HepG2 (cell line): ENCODE data around the gene DOCK9. TPM values are rescaled to one million over a fixed set of nuclear protein-coding genes. Genes with fewer than 3 reads are reported as not detected.

Source experiments
- ATAC-seq: fragments of 200-7000 bp; cut with Tn5 transposase; 3 replicates; pipeline ENCODE4 v1.9.1; 2020; ENCODE audit warnings: mild to moderate bottlenecking, moderate library complexity
- BruUV-seq: library from RNA; stranded (reverse); fragments of 400-500 nt; replicated peaks from 2 replicates; lab custom pipeline; 2021; lab: Mats Ljungman, UMichigan
- CTCF ChIA-PET: fragments of 300-600 bp; formaldehyde crosslinking; extraction: SDS; loops from one replicate; lab custom pipeline; 2021; ENCODE audit warnings: low total read pairs, inconsistent platforms, low intra/inter-chr PET ratio; lab: Yijun Ruan, JAX
- POLR2A ChIA-PET: fragments of 350-600 bp; sonication (Branson Sonifier 250); formaldehyde crosslinking; loops from one replicate; lab custom pipeline; 2020; ENCODE audit warnings: antibody characterized with exemption, inconsistent platforms; lab: Yijun Ruan, JAX
- DNase-seq: peaks from one replicate; pipeline ENCODE4 v3.0.0-alpha.2; 2015; ENCODE audit warnings: low spot score
- FAIRE-seq: peaks from 3 replicates; lab custom pipeline; 2011; peaks lifted over from hg19 to GRCh38; lab: Jason Lieb, UNC
- H2AFZ ChIP-seq: one replicate; pipeline ENCODE4 v1.6.1; 2011; ENCODE audit warnings: low read length, inconsistent platforms
- H3K27ac ChIP-seq: fragments of 300-600 bp; 3 replicates; pipeline ENCODE4 v1.8.0; 2011; ENCODE audit warnings: mixed run types, mild to moderate bottlenecking, mixed read lengths, low read length, inconsistent platforms; ENCODE audit not compliant: insufficient read depth; ENCODE audit errors: extremely low read length
- H3K27me3 ChIP-seq, 2 experiments: fragments of 200-600 bp in 1 of 2; 2 replicates in 1 of 2; 3 replicates in 1 of 2; pipeline versions ENCODE4 v1.6.0 to v1.8.0; 2011; ENCODE audit warnings: low read length in 2 of 2, mild to moderate bottlenecking in 2 of 2, moderate library complexity in 2 of 2, inconsistent platforms in 1 of 2; ENCODE audit not compliant: insufficient read depth in 2 of 2, control insufficient read depth in 1 of 2
- H3K36me3 ChIP-seq, 2 experiments: fragments of 200-600 bp in 1 of 2; replicated peaks in 1 of 2; 2 replicates in 1 of 2; 3 replicates in 1 of 2; pipeline versions ENCODE4 v1.5.1 to v1.8.0; 2011; ENCODE audit warnings: low read length in 2 of 2, inconsistent platforms in 1 of 2; ENCODE audit not compliant: insufficient read depth in 2 of 2, control insufficient read depth in 1 of 2
- H3K4me1 ChIP-seq: 2 replicates; pipeline ENCODE4 v1.5.1; 2012; ENCODE audit warnings: low read length, inconsistent platforms; ENCODE audit not compliant: insufficient read depth
- H3K4me2 ChIP-seq: 2 replicates; pipeline ENCODE4 v1.6.0; 2011; ENCODE audit warnings: low read depth, low read length, inconsistent platforms
- H3K4me3 ChIP-seq, 3 experiments: fragments of 200-600 bp in 1 of 3; sonication (generic), shearing (Covaris generic) in 1 of 3; replicated peaks in 1 of 3; 2 replicates each; pipeline ENCODE4 v1.5.1; 2011 to 2016; ENCODE audit warnings: low read length in 3 of 3, inconsistent platforms in 2 of 3, low read depth in 2 of 3, mild to moderate bottlenecking in 2 of 3, control low read depth in 1 of 3, mixed read lengths in 1 of 3; ENCODE audit not compliant: insufficient read depth in 1 of 3
- H3K79me2 ChIP-seq: one replicate; pipeline ENCODE4 v1.6.1; 2011; ENCODE audit warnings: low read length, inconsistent platforms; ENCODE audit not compliant: insufficient read depth
- H3K9ac ChIP-seq: 2 replicates; pipeline ENCODE4 v1.6.0; 2011; ENCODE audit warnings: mild to moderate bottlenecking, low read depth, low read length, inconsistent platforms; ENCODE audit not compliant: insufficient read depth
- H3K9me3 ChIP-seq: 2 replicates; pipeline ENCODE4 v1.5.1; 2012; ENCODE audit warnings: mild to moderate bottlenecking, low read length
- H4K20me1 ChIP-seq: 2 replicates; pipeline ENCODE4 v1.6.0; 2011; ENCODE audit warnings: inconsistent platforms, mild to moderate bottlenecking, low read length, moderate library complexity; ENCODE audit not compliant: insufficient read depth
- HDAC6 ChIP-seq: fragments of 200-600 bp; sonication (generic); IDR thresholded peaks from 2 replicates; pipeline ENCODE4 v1.7.0; 2017; ENCODE audit warnings: mild to moderate bottlenecking, antibody characterized with exemption, low read length, low read depth
- KLF12 ChIP-seq: sonication (generic); formaldehyde crosslinking; IDR thresholded peaks from 2 replicates; pipeline ENCODE4 v1.4.0; 2020; ENCODE audit warnings: missing genetic modification reagents, borderline replicate concordance
- MAFF ChIP-seq: IDR thresholded peaks from 2 replicates; pipeline ENCODE4 v1.6.1; 2011; ENCODE audit warnings: low read depth, low read length, improper control_type of control experiment
- RBAK ChIP-seq: sonication (generic); formaldehyde crosslinking; IDR thresholded peaks from 2 replicates; pipeline ENCODE4 v1.5.1; 2020; ENCODE audit warnings: mild to moderate bottlenecking, missing genetic modification reagents
- RCOR2 ChIP-seq: IDR thresholded peaks from 2 replicates; pipeline ENCODE4 v1.6.1; 2016; ENCODE audit warnings: missing biosample characterization, missing genetic modification reagents
- RFX3 ChIP-seq: IDR thresholded peaks from 2 replicates; pipeline ENCODE4 v1.6.1; 2016; ENCODE audit warnings: missing biosample characterization, missing genetic modification reagents
- THYN1 ChIP-seq: sonication (generic); formaldehyde crosslinking; IDR thresholded peaks from 2 replicates; pipeline ENCODE4 v1.8.1; 2023; ENCODE audit warnings: low read depth, mild to moderate bottlenecking, moderate library complexity, missing genetic modification reagents, borderline replicate concordance
- TP53 ChIP-seq: sonication (generic); formaldehyde crosslinking; conservative IDR thresholded peaks from 2 replicates; pipeline ENCODE4 v1.4.0; 2020; ENCODE audit warnings: missing genetic modification reagents
- ZNF564 ChIP-seq: sonication (generic); formaldehyde crosslinking; IDR thresholded peaks from 2 replicates; pipeline ENCODE4 v1.8.1; 2023; ENCODE audit warnings: mild to moderate bottlenecking, missing genetic modification reagents
- ZNF605 ChIP-seq: sonication (generic); formaldehyde crosslinking; IDR thresholded peaks from 2 replicates; pipeline ENCODE4 v1.8.0; 2022; ENCODE audit warnings: mild to moderate bottlenecking, missing genetic modification reagents
- WGBS: methylation state at CpG from one replicate; pipeline ENCODE4 v1.1.6; 2017; ENCODE audit warnings: low lambda C conversion rate; 5-methylcytosine and 5-hydroxymethylcytosine counted together
- in situ Hi-C: cut with HindIII; loops from 2 replicates; pipeline ENCODE4 v1.10.0; 2017; ENCODE audit warnings: low pct_unique_long_range_greater_than_20kb; ENCODE audit not compliant: extremely low pct_ligation_motif_present
- intact Hi-C: fragments of 100-400 bp; cut with micrococcal nuclease; formaldehyde crosslinking; loops from one replicate; pipeline ENCODE4 v1.10.0; 2022; ENCODE audit not compliant: unreplicated experiment
- polyA plus RNA-seq, 8 experiments: library from polyadenylated mRNA; depleted of rRNA in 3 of 8; stranded (reverse) in 7 of 8; unstranded in 1 of 8; fragments of >200 nt; fragmentation: Illumina TruSeq in 4 of 8; extraction: Trizol in 4 of 8; gene quantifications; 2 replicates each; pipeline versions ENCODE4 v1.2.1 to v1.2.3, GENCODE V29; 2011 to 2016; ENCODE audit warnings: low read depth in 4 of 8, missing spikeins in 1 of 8, mixed read lengths in 1 of 8; ENCODE audit not compliant: insufficient read depth in 1 of 8
- total RNA-seq, 5 experiments: library from RNA; depleted of rRNA; stranded (reverse); fragments of >200 nt; fragmentation: Illumina TruSeq; extraction: Trizol; gene quantifications; 2 replicates each; pipeline ENCODE4 v1.2.3, GENCODE V29; 2016; ENCODE audit warnings: low read depth in 1 of 5
- TF ChIP-seq, protein P1 (sequence below): IDR thresholded peaks from 2 replicates; pipeline ENCODE4 v1.6.1; 2016; ENCODE audit warnings: missing biosample characterization, missing genetic modification reagents, low read depth
- TF ChIP-seq, protein P2 (sequence below): sonication (generic); formaldehyde crosslinking; IDR thresholded peaks from 2 replicates; pipeline ENCODE4 v1.8.0; 2022; ENCODE audit warnings: mild to moderate bottlenecking, missing genetic modification reagents, moderate library complexity
- TF ChIP-seq, protein P3 (sequence below): sonication (generic); formaldehyde crosslinking; IDR thresholded peaks from 2 replicates; pipeline ENCODE4 v1.4.0; 2020; ENCODE audit warnings: missing genetic modification reagents, low read depth, mild to moderate bottlenecking, borderline replicate concordance

DOCK9 gene
- total and polyA plus RNA-seq, 2 of the 13 experiments (the other 11 are each of a cell fraction or from before 2014, with no cell fraction given) = 0.44 to 0.97 TPM

GRCh38 chr13:98761986-98762616 is 215.8 kb downstream of the DOCK9 start:
- Histone ChIP-seq H3K36me3 (no peaks in the 10 kb centered on the region), H3K9ac (0 out of 2 replicates have a peak overlapping the region, but pooled peaks have one; percentile 17), H3K4me3 (peak overlapping the region; percentile 30 to 63 (median 61)), H3K4me2 (peak overlapping the region; percentile 94), H3K27me3 (peaks cover 6 to 40% of the 10 kb centered on the region in 2 experiments; a peak in 4 of 5 replicates), H3K79me2 (no peaks in the 10 kb centered on the region), H2AFZ (no peak overlapping the region), H3K4me1 (peaks cover 20% of the 10 kb centered on the region), H3K27ac (no peak overlapping the region), H3K9me3 (no peaks in the 10 kb centered on the region; the same call in 1 of the 2 replicates), H4K20me1 (no peaks in the 10 kb centered on the region)
- 15% methylated on average over 8 of the region's 15 CpGs for WGBS
- intact Hi-C loops (no loop called here), in situ Hi-C loops (no loop called here)
- BruUV-seq = no TSS peak
- ATAC-seq (peak; percentile 57), DNase-seq (no peak), FAIRE-seq (no peak)
- TF ChIP-seq ZNF564 (no peak), RBAK (CRISPR knock-in tag) (no peak), ZNF605 (CRISPR knock-in tag) (no peak), KLF12 (CRISPR knock-in tag) (no peak), RCOR2 (CRISPR knock-in tag) (no peak), MAFF (no peak), TP53 (CRISPR knock-in tag) (no peak), THYN1 (no peak), HDAC6 (no peak), RFX3 (no peak)
- TF ChIP-seq, protein P1, sequence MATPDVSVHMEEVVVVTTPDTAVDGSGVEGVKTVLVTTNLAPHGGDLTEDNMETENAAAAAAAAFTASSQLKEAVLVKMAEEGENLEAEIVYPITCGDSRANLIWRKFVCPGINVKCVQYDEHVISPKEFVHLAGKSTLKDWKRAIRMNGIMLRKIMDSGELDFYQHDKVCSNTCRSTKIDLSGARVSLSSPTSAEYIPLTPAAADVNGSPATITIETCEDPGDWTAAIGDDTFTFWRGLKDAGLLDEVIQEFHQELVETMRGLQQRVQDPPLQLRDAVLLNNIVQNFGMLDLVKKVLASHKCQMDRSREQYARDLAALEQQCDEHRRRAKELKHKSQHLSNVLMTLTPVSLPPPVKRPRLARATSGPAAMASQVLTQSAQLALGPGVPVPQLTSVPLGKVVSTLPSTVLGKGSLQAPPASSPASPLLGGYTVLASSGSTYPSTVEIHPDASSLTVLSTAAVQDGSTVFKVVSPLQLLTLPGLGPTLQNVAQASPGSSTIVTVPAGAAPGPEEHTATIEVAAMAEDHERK (CRISPR knock-in tag) = no peak
- TF ChIP-seq, protein P2, sequence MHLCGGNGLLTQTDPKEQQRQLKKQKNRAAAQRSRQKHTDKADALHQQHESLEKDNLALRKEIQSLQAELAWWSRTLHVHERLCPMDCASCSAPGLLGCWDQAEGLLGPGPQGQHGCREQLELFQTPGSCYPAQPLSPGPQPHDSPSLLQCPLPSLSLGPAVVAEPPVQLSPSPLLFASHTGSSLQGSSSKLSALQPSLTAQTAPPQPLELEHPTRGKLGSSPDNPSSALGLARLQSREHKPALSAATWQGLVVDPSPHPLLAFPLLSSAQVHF (CRISPR knock-in tag) = no peak
- TF ChIP-seq, protein P3, sequence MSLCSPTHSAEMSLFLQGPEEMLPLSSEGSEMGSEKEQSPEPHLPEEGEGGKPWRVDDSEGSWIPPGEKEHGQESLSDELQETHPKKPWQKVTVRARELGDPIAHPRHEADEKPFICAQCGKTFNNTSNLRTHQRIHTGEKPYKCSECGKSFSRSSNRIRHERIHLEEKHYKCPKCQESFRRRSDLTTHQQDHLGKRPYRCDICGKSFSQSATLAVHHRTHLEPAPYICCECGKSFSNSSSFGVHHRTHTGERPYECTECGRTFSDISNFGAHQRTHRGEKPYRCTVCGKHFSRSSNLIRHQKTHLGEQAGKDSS (CRISPR knock-in tag) = no peak
- CTCF ChIA-PET = no interaction called here
- POLR2A ChIA-PET = interaction anchor here (0.9 to 1.7 kb wide), 2 partner anchors 14 to 184 kb away, joined by 3 to 4 read pairs; no protein-coding TSS in a partner anchor
